HepG2 (cell line): ENCODE data around the gene PTPRM. TPM values are rescaled to one million over a fixed set of nuclear protein-coding genes. Genes with fewer than 3 reads are reported as not detected.
A peak's percentile ranks its signal among the peaks of the same experiment; 100 is the strongest.

Experiments used
- ATAC-seq: fragments of 200-7000 bp; cut with Tn5 transposase; 3 replicates; pipeline ENCODE4 v1.9.1; 2020; ENCODE audit warnings: mild to moderate bottlenecking, moderate library complexity
- BruUV-seq: library from RNA; stranded (reverse); fragments of 400-500 nt; replicated peaks from 2 replicates; lab custom pipeline; 2021; lab: Mats Ljungman, UMichigan
- CTCF ChIA-PET: fragments of 300-600 bp; formaldehyde crosslinking; extraction: SDS; loops from one replicate; lab custom pipeline; 2021; ENCODE audit warnings: low total read pairs, inconsistent platforms, low intra/inter-chr PET ratio; lab: Yijun Ruan, JAX
- POLR2A ChIA-PET: fragments of 350-600 bp; sonication (Branson Sonifier 250); formaldehyde crosslinking; loops from one replicate; lab custom pipeline; 2020; ENCODE audit warnings: antibody characterized with exemption, inconsistent platforms; lab: Yijun Ruan, JAX
- DNase-seq: peaks from one replicate; pipeline ENCODE4 v3.0.0-alpha.2; 2015; ENCODE audit warnings: low spot score
- FAIRE-seq: peaks from 3 replicates; lab custom pipeline; 2011; peaks lifted over from hg19 to GRCh38; lab: Jason Lieb, UNC
- H2AFZ ChIP-seq: one replicate; pipeline ENCODE4 v1.6.1; 2011; ENCODE audit warnings: low read length, inconsistent platforms
- H3K27ac ChIP-seq: fragments of 300-600 bp; 3 replicates; pipeline ENCODE4 v1.8.0; 2011; ENCODE audit warnings: mixed run types, mild to moderate bottlenecking, mixed read lengths, low read length, inconsistent platforms; ENCODE audit not compliant: insufficient read depth; ENCODE audit errors: extremely low read length
- H3K27me3 ChIP-seq, 2 experiments: fragments of 200-600 bp in 1 of 2; 2 replicates in 1 of 2; 3 replicates in 1 of 2; pipeline versions ENCODE4 v1.6.0 to v1.8.0; 2011; ENCODE audit warnings: low read length in 2 of 2, mild to moderate bottlenecking in 2 of 2, moderate library complexity in 2 of 2, inconsistent platforms in 1 of 2; ENCODE audit not compliant: insufficient read depth in 2 of 2, control insufficient read depth in 1 of 2
- H3K36me3 ChIP-seq, 2 experiments: fragments of 200-600 bp in 1 of 2; replicated peaks in 1 of 2; 2 replicates in 1 of 2; 3 replicates in 1 of 2; pipeline versions ENCODE4 v1.5.1 to v1.8.0; 2011; ENCODE audit warnings: low read length in 2 of 2, inconsistent platforms in 1 of 2; ENCODE audit not compliant: insufficient read depth in 2 of 2, control insufficient read depth in 1 of 2
- H3K4me1 ChIP-seq: 2 replicates; pipeline ENCODE4 v1.5.1; 2012; ENCODE audit warnings: low read length, inconsistent platforms; ENCODE audit not compliant: insufficient read depth
- H3K4me2 ChIP-seq: 2 replicates; pipeline ENCODE4 v1.6.0; 2011; ENCODE audit warnings: low read depth, low read length, inconsistent platforms
- H3K4me3 ChIP-seq, 3 experiments: fragments of 200-600 bp in 1 of 3; sonication (generic), shearing (Covaris generic) in 1 of 3; replicated peaks in 1 of 3; 2 replicates each; pipeline ENCODE4 v1.5.1; 2011 to 2016; ENCODE audit warnings: low read length in 3 of 3, inconsistent platforms in 2 of 3, low read depth in 2 of 3, mild to moderate bottlenecking in 2 of 3, control low read depth in 1 of 3, mixed read lengths in 1 of 3; ENCODE audit not compliant: insufficient read depth in 1 of 3
- H3K79me2 ChIP-seq: one replicate; pipeline ENCODE4 v1.6.1; 2011; ENCODE audit warnings: low read length, inconsistent platforms; ENCODE audit not compliant: insufficient read depth
- H3K9ac ChIP-seq: 2 replicates; pipeline ENCODE4 v1.6.0; 2011; ENCODE audit warnings: mild to moderate bottlenecking, low read depth, low read length, inconsistent platforms; ENCODE audit not compliant: insufficient read depth
- H3K9me3 ChIP-seq: 2 replicates; pipeline ENCODE4 v1.5.1; 2012; ENCODE audit warnings: mild to moderate bottlenecking, low read length
- H4K20me1 ChIP-seq: 2 replicates; pipeline ENCODE4 v1.6.0; 2011; ENCODE audit warnings: inconsistent platforms, mild to moderate bottlenecking, low read length, moderate library complexity; ENCODE audit not compliant: insufficient read depth
- ARNT ChIP-seq: fragments of 450-650 bp; IDR thresholded peaks from 2 replicates; pipeline ENCODE4 v1.6.1; 2017
- FOXJ3 ChIP-seq: sonication (generic); formaldehyde crosslinking; IDR thresholded peaks from 2 replicates; pipeline ENCODE4 v1.4.0; 2020; ENCODE audit warnings: missing genetic modification reagents, mild to moderate bottlenecking, borderline replicate concordance
- FOXP1 ChIP-seq, 2 experiments: fragments of 450-650 bp in 1 of 2; IDR thresholded peaks; 2 replicates each; pipeline ENCODE4 v1.6.1; 2017 to 2018; ENCODE audit warnings: antibody characterized with exemption in 1 of 2
- GLI4 ChIP-seq: sonication (generic); formaldehyde crosslinking; IDR thresholded peaks from 2 replicates; pipeline ENCODE4 v1.5.1; 2020; ENCODE audit warnings: missing genetic modification reagents, mild to moderate bottlenecking, moderate library complexity, borderline replicate concordance
- ONECUT2 ChIP-seq: sonication (generic); formaldehyde crosslinking; IDR thresholded peaks from 2 replicates; pipeline ENCODE4 v1.4.0; 2020; ENCODE audit warnings: missing genetic modification reagents
- SOX13 ChIP-seq, 3 experiments: fragments of 450-650 bp in 1 of 3; sonication (generic) in 1 of 3; formaldehyde crosslinking in 1 of 3; IDR thresholded peaks in 2 of 3; conservative IDR thresholded peaks in 1 of 3; 2 replicates each; pipeline versions ENCODE4 v1.5.0 to v1.6.1; 2016 to 2020; ENCODE audit warnings: antibody characterized with exemption in 1 of 3, mild to moderate bottlenecking in 1 of 3, missing compliant biosample characterization in 1 of 3, missing genetic modification reagents in 1 of 3, moderate library complexity in 1 of 3
- TP53 ChIP-seq: sonication (generic); formaldehyde crosslinking; conservative IDR thresholded peaks from 2 replicates; pipeline ENCODE4 v1.4.0; 2020; ENCODE audit warnings: missing genetic modification reagents
- ZFYVE20 ChIP-seq: sonication (generic); formaldehyde crosslinking; IDR thresholded peaks from 2 replicates; pipeline ENCODE4 v1.8.0; 2023; ENCODE audit warnings: low read depth, mild to moderate bottlenecking, moderate library complexity, missing genetic modification reagents, borderline replicate concordance
- ZNF101 ChIP-seq: sonication (generic); formaldehyde crosslinking; IDR thresholded peaks from 2 replicates; pipeline ENCODE4 v1.4.0; 2020; ENCODE audit warnings: mild to moderate bottlenecking, low read depth, missing genetic modification reagents, borderline replicate concordance
- ZNF17 ChIP-seq: sonication (generic); formaldehyde crosslinking; IDR thresholded peaks from 2 replicates; pipeline ENCODE4 v1.5.0; 2020; ENCODE audit warnings: mild to moderate bottlenecking, missing genetic modification reagents
- WGBS: methylation state at CpG from one replicate; pipeline ENCODE4 v1.1.6; 2017; ENCODE audit warnings: low lambda C conversion rate; 5-methylcytosine and 5-hydroxymethylcytosine counted together
- in situ Hi-C: cut with HindIII; loops from 2 replicates; pipeline ENCODE4 v1.10.0; 2017; ENCODE audit warnings: low pct_unique_long_range_greater_than_20kb; ENCODE audit not compliant: extremely low pct_ligation_motif_present
- intact Hi-C: fragments of 100-400 bp; cut with micrococcal nuclease; formaldehyde crosslinking; loops from one replicate; pipeline ENCODE4 v1.10.0; 2022; ENCODE audit not compliant: unreplicated experiment
- polyA plus RNA-seq, 8 experiments: library from polyadenylated mRNA; depleted of rRNA in 3 of 8; stranded (reverse) in 7 of 8; unstranded in 1 of 8; fragments of >200 nt; fragmentation: Illumina TruSeq in 4 of 8; extraction: Trizol in 4 of 8; gene quantifications; 2 replicates each; pipeline versions ENCODE4 v1.2.1 to v1.2.3, GENCODE V29; 2011 to 2016; ENCODE audit warnings: low read depth in 4 of 8, missing spikeins in 1 of 8, mixed read lengths in 1 of 8; ENCODE audit not compliant: insufficient read depth in 1 of 8
- total RNA-seq, 5 experiments: library from RNA; depleted of rRNA; stranded (reverse); fragments of >200 nt; fragmentation: Illumina TruSeq; extraction: Trizol; gene quantifications; 2 replicates each; pipeline ENCODE4 v1.2.3, GENCODE V29; 2016; ENCODE audit warnings: low read depth in 1 of 5
- TF ChIP-seq, protein P1 (sequence below): IDR thresholded peaks from 2 replicates; pipeline ENCODE4 v1.6.1; 2016; ENCODE audit warnings: mild to moderate bottlenecking

Gene PTPRM
- total and polyA plus RNA-seq, 2 of the 13 experiments (the other 11 are each of a cell fraction or from before 2014, with no cell fraction given) = 12.6 to 108 TPM

DNA sequence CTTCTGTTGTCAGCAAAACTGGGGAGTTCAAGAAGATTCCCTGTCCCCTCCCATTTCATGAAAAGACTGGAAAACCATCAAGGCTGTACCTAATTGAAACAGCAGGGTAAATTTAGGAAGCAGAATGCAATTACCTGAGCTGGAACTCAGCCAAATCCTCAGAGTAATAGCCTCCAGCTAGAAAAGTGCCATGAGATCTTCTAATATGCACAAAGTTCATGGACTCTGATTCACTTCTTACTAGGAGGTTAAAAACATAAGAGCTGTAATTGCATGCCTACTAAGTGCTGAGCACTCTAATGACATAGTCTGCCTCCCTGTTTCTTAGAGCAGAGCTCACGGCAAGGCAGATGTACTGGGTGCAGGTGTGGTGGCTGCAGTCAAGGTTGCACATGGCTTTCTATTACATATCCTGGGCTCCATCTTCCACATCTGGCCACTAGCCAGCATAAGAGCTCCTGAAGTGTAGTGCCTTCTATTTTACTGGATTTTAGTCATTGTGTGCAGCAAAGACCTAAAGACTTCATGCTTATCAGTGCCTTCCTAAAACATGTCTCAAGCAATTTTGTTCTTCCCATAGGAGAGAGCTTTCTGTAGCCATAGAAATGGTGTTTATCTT is 341.7 kb downstream of the PTPRM start:
- POLR2A ChIA-PET = no interaction called here
- in situ Hi-C loops (no loop called here), intact Hi-C loops (no loop called here)
- H3K4me3 ChIP-seq = no peak overlapping the region
- BruUV-seq = no TSS peak
- H3K79me2 ChIP-seq = no peaks in the 10 kb centered on the region
- H3K4me1 ChIP-seq = no peaks in the 10 kb centered on the region
- peaks cover 0 to 6% of the 10 kb centered on the region in 2 experiments; a peak in 2 of 5 replicates for H3K36me3 ChIP-seq
- TF ChIP-seq ZFYVE20 (CRISPR knock-in tag) (no peak), ZNF101 (no peak), TP53 (CRISPR knock-in tag) (no peak), GLI4 (CRISPR knock-in tag) (no peak), ARNT (no peak), ZNF17 (CRISPR knock-in tag) (no peak)
- no peaks in the 10 kb centered on the region; the same call in 1 of the 2 replicates for H4K20me1 ChIP-seq
- no peaks in the 10 kb centered on the region for H3K27me3 ChIP-seq
- no peak overlapping the region for H3K4me2 ChIP-seq
- no peak for FAIRE-seq
- WGBS = no CpG with 5 or more reads among the region's 1 CpG
- CTCF ChIA-PET = no interaction called here
- no peak for DNase-seq
- no peak overlapping the region for H2AFZ ChIP-seq
- no peak for ATAC-seq
- no peak overlapping the region for H3K9ac ChIP-seq
- no peak overlapping the region for H3K27ac ChIP-seq
- H3K9me3 ChIP-seq = no peaks in the 10 kb centered on the region

DNA sequence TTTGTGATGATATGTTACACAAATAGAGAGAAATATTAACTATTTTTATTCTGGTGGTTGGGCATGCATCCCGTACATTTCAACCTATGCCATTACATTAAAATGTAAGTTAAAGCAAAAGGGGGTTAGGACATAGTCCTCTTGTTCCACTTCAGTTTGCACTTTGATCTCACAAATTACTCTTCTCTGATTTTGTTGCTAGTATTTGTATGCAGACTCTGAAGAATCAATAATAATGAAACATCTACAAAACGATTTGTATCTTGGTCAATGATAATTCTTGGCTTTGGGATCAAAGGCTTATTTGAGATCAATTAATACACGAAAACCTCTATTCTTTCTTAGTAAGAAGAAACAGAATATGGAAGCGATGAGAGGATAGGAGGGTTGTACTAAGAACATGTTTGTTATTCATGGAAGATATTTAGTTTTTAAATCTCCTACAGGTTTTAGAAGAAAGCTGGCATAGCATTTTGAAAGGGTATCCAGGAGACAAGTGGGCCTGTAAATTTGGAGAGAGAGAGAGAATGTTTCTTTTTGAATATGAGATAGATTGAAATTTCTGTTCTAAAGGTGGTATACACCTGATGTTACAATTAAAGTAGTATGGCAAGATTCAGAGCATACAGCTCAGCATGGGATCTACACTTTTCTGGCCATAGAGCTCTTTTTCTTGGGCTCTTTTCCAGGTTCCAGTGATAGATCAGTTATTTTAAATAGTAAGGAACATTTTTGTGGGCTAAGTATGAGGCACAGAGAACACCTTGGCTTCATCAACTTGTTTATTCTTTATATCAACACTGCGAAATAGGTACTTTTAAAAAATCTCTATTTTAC is 347.9 kb downstream of the PTPRM start:
- Histone ChIP-seq H3K4me1 (peaks cover 34% of the 10 kb centered on the region), H2AFZ (no peak overlapping the region), H3K4me3 (peak overlapping the region in 1 of 3 experiments; percentile 17; a peak in 1 of 6 replicates), H3K27ac (peak overlapping the region; percentile 23), H3K4me2 (0 out of 2 replicates have a peak overlapping the region, but pooled peaks have one; percentile 11), H3K79me2 (no peaks in the 10 kb centered on the region), H3K36me3 (no peaks in the 10 kb centered on the region), H3K27me3 (no peaks in the 10 kb centered on the region), H4K20me1 (no peaks in the 10 kb centered on the region), H3K9me3 (no peaks in the 10 kb centered on the region), H3K9ac (no peak overlapping the region)
- in situ Hi-C loops = no loop called here
- no TSS peak for BruUV-seq
- intact Hi-C loops = no loop called here
- DNase-seq (peak; percentile 60), ATAC-seq (peak; percentile 59; the same call in 2 of the 3 replicates), FAIRE-seq (no peak)
- POLR2A ChIA-PET = no interaction called here
- CTCF ChIA-PET = no interaction called here
- WGBS = 48% methylated on average over 5 of the region's 5 CpGs
- TF ChIP-seq ONECUT2 (CRISPR knock-in tag) (peak; percentile 76), FOXJ3 (CRISPR knock-in tag) (0 out of 2 replicates have a peak, but pooled peaks have one; percentile 23), SOX13 (IDR thresholded peaks at IDR 0.05) (no peak), SOX13 (CRISPR knock-in tag; conservative IDR thresholded peaks at IDR 0.05 in 1 of 2, IDR thresholded peaks at IDR 0.05 in 1 of 2) (0 out of 4 replicates have a peak, but pooled peaks of 1 of the 2 experiments have one; percentile 10), FOXP1 (IDR thresholded peaks at IDR 0.05) (no peak), FOXP1 (CRISPR knock-in tag; IDR thresholded peaks at IDR 0.05) (peak; percentile 29; the same call in 1 of the 2 replicates)
- TF ChIP-seq, protein P1, sequence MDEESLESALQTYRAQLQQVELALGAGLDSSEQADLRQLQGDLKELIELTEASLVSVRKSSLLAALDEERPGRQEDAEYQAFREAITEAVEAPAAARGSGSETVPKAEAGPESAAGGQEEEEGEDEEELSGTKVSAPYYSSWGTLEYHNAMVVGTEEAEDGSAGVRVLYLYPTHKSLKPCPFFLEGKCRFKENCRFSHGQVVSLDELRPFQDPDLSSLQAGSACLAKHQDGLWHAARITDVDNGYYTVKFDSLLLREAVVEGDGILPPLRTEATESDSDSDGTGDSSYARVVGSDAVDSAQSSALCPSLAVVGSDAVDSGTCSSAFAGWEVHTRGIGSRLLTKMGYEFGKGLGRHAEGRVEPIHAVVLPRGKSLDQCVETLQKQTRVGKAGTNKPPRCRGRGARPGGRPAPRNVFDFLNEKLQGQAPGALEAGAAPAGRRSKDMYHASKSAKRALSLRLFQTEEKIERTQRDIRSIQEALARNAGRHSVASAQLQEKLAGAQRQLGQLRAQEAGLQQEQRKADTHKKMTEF (CRISPR knock-in tag) = no peak
